DOHH2 (cell line): Measurements from ENCODE around the gene TADA2B.

ENCODE experiments used
- H3F3A ChIP-seq: fragments of 200-600 bp; sonication (generic), shearing (Covaris generic); 2 replicates; pipeline ENCODE4 v1.6.0; 2016; ENCODE audit warnings: antibody characterized with exemption, mild to moderate bottlenecking; ENCODE audit not compliant: control insufficient read depth, insufficient read depth
- H3K27ac ChIP-seq: fragments of 200-600 bp; sonication (generic); 2 replicates; pipeline ENCODE4 v1.5.1; 2014; ENCODE audit warnings: low read depth, mild to moderate bottlenecking, low read length, moderate library complexity
- H3K27me3 ChIP-seq: fragments of 200-600 bp; sonication (generic); 2 replicates; pipeline ENCODE4 v1.6.1; 2014; ENCODE audit warnings: mild to moderate bottlenecking, low read length, mixed read lengths; ENCODE audit not compliant: control insufficient read depth
- H3K36me3 ChIP-seq: fragments of 200-600 bp; sonication (generic); 2 replicates; pipeline ENCODE4 v1.6.1; 2014; ENCODE audit warnings: mild to moderate bottlenecking, low read length, moderate library complexity, mixed read lengths; ENCODE audit not compliant: control insufficient read depth
- H3K4me1 ChIP-seq: fragments of 200-600 bp; sonication (generic); 2 replicates; pipeline ENCODE4 v1.6.1; 2014; ENCODE audit warnings: mild to moderate bottlenecking, low read length, mixed read lengths; ENCODE audit not compliant: control insufficient read depth
- H3K4me2 ChIP-seq: fragments of 200-600 bp; sonication (generic); 2 replicates; pipeline ENCODE4 v1.6.0; 2014; ENCODE audit warnings: mild to moderate bottlenecking, low read length, moderate library complexity
- H3K4me3 ChIP-seq: fragments of 200-600 bp; sonication (generic); 2 replicates; pipeline ENCODE4 v1.5.1; 2014; ENCODE audit warnings: mild to moderate bottlenecking, low read length, mixed read lengths
- H3K79me2 ChIP-seq: fragments of 200-600 bp; sonication (generic); 2 replicates; pipeline ENCODE4 v1.6.1; 2014; ENCODE audit warnings: mild to moderate bottlenecking, low read length, mixed read lengths; ENCODE audit not compliant: control insufficient read depth
- H3K9me2 ChIP-seq: fragments of 200-600 bp; sonication (generic); replicated peaks from 2 replicates; pipeline ENCODE4 v1.6.1; 2014; ENCODE audit warnings: mild to moderate bottlenecking, low read length, mixed read lengths; ENCODE audit not compliant: control insufficient read depth
- H3K9me3 ChIP-seq: fragments of 200-600 bp; sonication (generic); 2 replicates; pipeline ENCODE4 v1.6.1; 2014; ENCODE audit warnings: antibody characterized with exemption, low read length, mixed read lengths; ENCODE audit not compliant: control insufficient read depth, insufficient read depth
- H4K20me1 ChIP-seq: fragments of 200-600 bp; sonication (generic); 2 replicates; pipeline ENCODE4 v1.6.0; 2014; ENCODE audit warnings: low read depth, mild to moderate bottlenecking, antibody characterized with exemption, low read length, moderate library complexity; ENCODE audit not compliant: control insufficient read depth, insufficient read depth
- EZH2phosphoT487 ChIP-seq: fragments of 200-600 bp; sonication (generic); IDR thresholded peaks from 2 replicates; pipeline ENCODE4 v1.6.1; 2017; ENCODE audit warnings: borderline replicate concordance, mild to moderate bottlenecking, antibody characterized with exemption, low read length, moderate library complexity, mixed read lengths
- TF ChIP-seq, protein P1 (sequence below): fragments of 200-600 bp; sonication (generic); IDR thresholded peaks from one replicate; pipeline ENCODE4 v1.5.1; 2014; ENCODE audit warnings: antibody characterized with exemption, mild to moderate bottlenecking, low read depth, low read length; ENCODE audit not compliant: poor library complexity, severe bottlenecking

Gene TADA2B

DNA sequence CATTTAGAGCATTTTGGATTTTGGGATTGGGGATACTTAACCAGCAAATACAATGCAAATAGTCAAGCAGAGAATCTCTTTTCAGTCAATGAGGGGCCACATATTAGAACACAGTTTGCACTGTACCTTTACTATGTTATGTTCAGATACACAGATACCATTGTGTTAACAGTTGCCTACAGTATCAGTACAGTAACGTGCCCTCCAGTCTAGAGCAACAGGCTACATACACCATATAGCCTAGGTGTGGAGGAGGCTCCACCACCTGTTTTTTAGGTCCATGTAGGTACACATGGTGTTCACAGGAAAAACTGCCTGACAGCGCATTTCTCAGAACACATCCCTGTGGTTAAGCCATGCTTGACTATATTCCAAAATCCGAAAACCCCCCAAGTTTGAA is 15.6 kb downstream of the TADA2B start:
- Histone ChIP-seq H3F3A (peaks cover 24% of the 10 kb centered on the region), H3K9me2 (no peaks in the 10 kb centered on the region), H3K79me2 (peaks cover 21% of the 10 kb centered on the region), H3K4me1 (no peaks in the 10 kb centered on the region), H3K36me3 (peaks cover 78% of the 10 kb centered on the region), H3K27me3 (no peaks in the 10 kb centered on the region), H3K9me3 (no peaks in the 10 kb centered on the region), H3K27ac (no peak overlapping the region), H3K4me2 (no peak overlapping the region), H3K4me3 (no peak overlapping the region), H4K20me1 (peaks cover 5% of the 10 kb centered on the region; the same call in 1 of the 2 replicates)
- TF ChIP-seq, protein P1, sequence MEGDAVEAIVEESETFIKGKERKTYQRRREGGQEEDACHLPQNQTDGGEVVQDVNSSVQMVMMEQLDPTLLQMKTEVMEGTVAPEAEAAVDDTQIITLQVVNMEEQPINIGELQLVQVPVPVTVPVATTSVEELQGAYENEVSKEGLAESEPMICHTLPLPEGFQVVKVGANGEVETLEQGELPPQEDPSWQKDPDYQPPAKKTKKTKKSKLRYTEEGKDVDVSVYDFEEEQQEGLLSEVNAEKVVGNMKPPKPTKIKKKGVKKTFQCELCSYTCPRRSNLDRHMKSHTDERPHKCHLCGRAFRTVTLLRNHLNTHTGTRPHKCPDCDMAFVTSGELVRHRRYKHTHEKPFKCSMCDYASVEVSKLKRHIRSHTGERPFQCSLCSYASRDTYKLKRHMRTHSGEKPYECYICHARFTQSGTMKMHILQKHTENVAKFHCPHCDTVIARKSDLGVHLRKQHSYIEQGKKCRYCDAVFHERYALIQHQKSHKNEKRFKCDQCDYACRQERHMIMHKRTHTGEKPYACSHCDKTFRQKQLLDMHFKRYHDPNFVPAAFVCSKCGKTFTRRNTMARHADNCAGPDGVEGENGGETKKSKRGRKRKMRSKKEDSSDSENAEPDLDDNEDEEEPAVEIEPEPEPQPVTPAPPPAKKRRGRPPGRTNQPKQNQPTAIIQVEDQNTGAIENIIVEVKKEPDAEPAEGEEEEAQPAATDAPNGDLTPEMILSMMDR, result no peak
- TF ChIP-seq EZH2phosphoT487, result no peak

DNA sequence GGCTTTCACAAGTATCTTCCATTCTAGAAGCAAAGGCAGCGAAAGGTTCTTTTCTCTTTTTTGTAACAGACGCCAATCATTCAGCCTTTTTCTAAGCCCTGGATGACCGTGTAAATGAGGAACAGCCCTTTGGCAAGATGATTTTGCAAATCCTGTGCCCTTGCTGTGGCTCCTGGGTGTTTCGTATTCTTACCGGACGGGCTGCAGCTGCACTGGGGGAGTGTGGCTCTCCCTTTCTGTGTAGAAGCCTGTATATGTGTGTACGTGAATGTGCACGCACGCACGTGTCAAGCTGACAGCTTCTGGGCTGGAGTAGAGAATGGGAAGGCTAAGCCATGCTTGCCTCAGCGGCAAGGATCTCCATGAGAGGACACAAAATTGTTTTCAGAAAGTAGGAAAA is 16.5 kb downstream of the TADA2B start:
- Histone ChIP-seq H3K4me2 (no peak overlapping the region), H3K9me2 (no peaks in the 10 kb centered on the region), H3K36me3 (peaks cover 77% of the 10 kb centered on the region), H3K27me3 (no peaks in the 10 kb centered on the region), H3K79me2 (peaks cover 26% of the 10 kb centered on the region), H3K9me3 (no peaks in the 10 kb centered on the region), H3K4me1 (no peaks in the 10 kb centered on the region), H4K20me1 (peaks cover 8% of the 10 kb centered on the region; the same call in 1 of the 2 replicates), H3K4me3 (no peak overlapping the region), H3F3A (peaks cover 24% of the 10 kb centered on the region), H3K27ac (no peak overlapping the region)
- TF ChIP-seq EZH2phosphoT487, result no peak
- TF ChIP-seq, protein P1, result no peak

DNA sequence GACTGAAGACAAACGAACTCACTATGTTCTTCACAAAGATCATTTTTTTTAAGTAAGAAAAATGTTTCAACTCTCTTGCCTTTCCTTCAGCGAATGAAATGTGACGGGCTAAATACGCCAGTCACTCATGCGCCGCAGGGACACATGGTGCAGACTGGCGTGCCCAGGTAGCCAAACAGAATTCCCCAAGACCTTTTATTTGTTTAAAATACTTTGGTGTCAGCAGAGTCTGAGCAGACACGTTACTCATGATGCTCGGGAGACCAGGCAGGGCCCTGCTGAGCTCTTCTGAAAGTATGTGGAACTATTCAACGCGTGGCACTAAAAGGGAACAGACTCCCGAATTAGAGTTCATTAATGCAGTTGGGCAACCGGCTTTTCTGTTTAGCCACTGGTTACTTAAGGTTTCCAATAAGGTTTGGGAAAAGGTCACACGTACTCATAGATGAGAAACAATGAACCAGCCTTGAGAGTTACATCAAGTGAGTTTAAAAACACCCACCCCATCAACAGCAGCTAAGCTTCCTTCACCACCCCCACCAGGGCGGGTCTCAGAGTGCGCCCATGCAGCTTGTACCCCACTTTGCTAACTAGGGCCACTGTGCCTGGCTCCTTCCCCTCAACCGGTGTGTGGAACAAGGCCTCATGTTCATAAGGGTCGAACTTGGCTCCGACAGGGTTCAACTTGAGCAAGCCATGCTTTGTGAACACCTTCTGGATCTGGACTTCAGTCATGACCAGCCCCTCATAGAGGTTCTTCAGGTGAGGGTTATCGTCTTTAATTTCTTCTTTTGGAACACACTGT is 17.4 kb downstream of the TADA2B start:
- Histone ChIP-seq H3K4me1 (peaks cover 4% of the 10 kb centered on the region), H3K27me3 (no peaks in the 10 kb centered on the region), H3K36me3 (peaks cover 79% of the 10 kb centered on the region), H3K9me3 (no peaks in the 10 kb centered on the region), H3F3A (peaks cover 24% of the 10 kb centered on the region), H3K4me2 (no peak overlapping the region), H3K9me2 (no peaks in the 10 kb centered on the region), H3K79me2 (peaks cover 35% of the 10 kb centered on the region), H3K4me3 (no peak overlapping the region), H3K27ac (no peak overlapping the region), H4K20me1 (peaks cover 16% of the 10 kb centered on the region; the same call in 1 of the 2 replicates)
- TF ChIP-seq, protein P1, result no peak
- TF ChIP-seq EZH2phosphoT487, result no peak
